Hepatocyte (in vitro differentiated cells): ENCODE data around the gene TAS2R60. TPM values are rescaled to one million over a fixed set of nuclear protein-coding genes. Genes with fewer than 3 reads are reported as not detected.

ENCODE experiments used
- DNase-seq: peaks from one replicate; pipeline ENCODE4 v3.0.0-alpha.2; 2016; ENCODE audit warnings: low spot score
- H2AFZ ChIP-seq: fragments of 200-600 bp; sonication (generic); 2 replicates; pipeline ENCODE4 v1.6.0; 2016; ENCODE audit warnings: antibody characterized with exemption, mild to moderate bottlenecking
- H3K27ac ChIP-seq: fragments of 200-600 bp; sonication (generic); 2 replicates; pipeline ENCODE4 v1.5.1; 2016; ENCODE audit warnings: mild to moderate bottlenecking
- H3K27me3 ChIP-seq: fragments of 200-600 bp; sonication (generic); 2 replicates; pipeline ENCODE4 v1.6.1; 2016
- H3K36me3 ChIP-seq: fragments of 200-600 bp; sonication (generic); replicated peaks from 2 replicates; pipeline ENCODE4 v1.5.1; 2016; ENCODE audit warnings: low read depth; ENCODE audit not compliant: insufficient read depth
- H3K4me1 ChIP-seq: fragments of 200-600 bp; sonication (generic); 2 replicates; pipeline ENCODE4 v1.5.1; 2016; ENCODE audit warnings: mild to moderate bottlenecking, moderate library complexity; ENCODE audit not compliant: insufficient read depth
- H3K4me2 ChIP-seq: fragments of 200-600 bp; sonication (generic); 2 replicates; pipeline ENCODE4 v1.6.0; 2016
- H3K4me3 ChIP-seq: fragments of 200-600 bp; sonication (generic); 2 replicates; pipeline ENCODE4 v1.5.1; 2016; ENCODE audit warnings: mild to moderate bottlenecking
- H3K79me2 ChIP-seq: fragments of 200-600 bp; sonication (generic); 2 replicates; pipeline ENCODE4 v1.6.0; 2017; ENCODE audit warnings: mild to moderate bottlenecking
- H3K9me2 ChIP-seq: fragments of 200-600 bp; sonication (generic); replicated peaks from 2 replicates; pipeline ENCODE4 v1.6.0; 2017; ENCODE audit warnings: mild to moderate bottlenecking; ENCODE audit not compliant: insufficient read depth
- H3K9me3 ChIP-seq: fragments of 200-600 bp; sonication (generic); 2 replicates; pipeline ENCODE4 v1.5.1; 2016; ENCODE audit warnings: low read depth, mild to moderate bottlenecking
- H4K20me1 ChIP-seq: fragments of 200-600 bp; sonication (generic); 2 replicates; pipeline ENCODE4 v1.6.0; 2016; ENCODE audit warnings: mild to moderate bottlenecking; ENCODE audit not compliant: insufficient read depth, poor library complexity, severe bottlenecking
- EZH2 ChIP-seq: fragments of 200-600 bp; sonication (generic); IDR thresholded peaks from 2 replicates; pipeline ENCODE4 v1.6.1; 2016; ENCODE audit warnings: antibody characterized with exemption, mild to moderate bottlenecking, borderline replicate concordance
- EZH2phosphoT487 ChIP-seq: fragments of 200-600 bp; sonication (generic); IDR thresholded peaks from one replicate; pipeline ENCODE4 v1.6.1; 2018; ENCODE audit warnings: antibody characterized with exemption, mild to moderate bottlenecking, low read depth, moderate library complexity; ENCODE audit not compliant: unreplicated experiment, severe bottlenecking
- WGBS: methylation state at CpG from one replicate; pipeline ENCODE4 v1.1.6; 2016; ENCODE audit warnings: low lambda C conversion rate; ENCODE audit errors: missing lambda C conversion rate; 5-methylcytosine and 5-hydroxymethylcytosine counted together
- polyA plus RNA-seq: library from polyadenylated mRNA; unstranded; fragments of >200 nt; fragmentation: Nextera tagmentation; extraction: Ambion mirVana; gene quantifications from 2 replicates; pipeline ENCODE4 v1.2.1, GENCODE V29; 2016
- total RNA-seq: library from RNA; depleted of rRNA; stranded (reverse); fragments of >200 nt; gene quantifications from 2 replicates; pipeline ENCODE4 v1.2.3, GENCODE V29; 2014
- TF ChIP-seq, protein P1 (sequence below): fragments of 200-600 bp; sonication (generic); IDR thresholded peaks from 2 replicates; pipeline ENCODE4 v1.5.1; 2016; ENCODE audit warnings: antibody characterized with exemption, mild to moderate bottlenecking; ENCODE audit not compliant: poor library complexity

TAS2R60 gene
- total and polyA plus RNA-seq, 2 experiments from 2014 or later = not detected

DNA sequence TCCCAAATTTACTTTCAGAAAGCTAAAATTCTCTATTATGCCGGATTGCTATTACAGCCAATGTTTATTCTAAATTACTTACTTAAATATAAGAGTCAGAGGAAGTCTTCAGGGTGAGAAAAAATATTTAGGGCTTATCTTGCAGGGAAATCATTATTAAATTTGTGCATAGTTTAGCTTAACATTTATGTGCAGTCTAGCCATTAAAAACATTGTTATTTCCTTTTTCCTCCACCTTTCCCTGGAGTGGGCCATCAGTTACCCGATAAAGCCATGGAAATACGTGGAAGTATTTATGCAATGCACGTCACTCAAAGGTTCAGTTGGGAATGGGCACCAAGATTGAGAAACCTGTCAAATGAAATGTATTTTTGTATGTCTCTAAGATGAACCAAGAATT lies 9.5 kb upstream of the TAS2R60 start:
- Histone ChIP-seq H3K9me2 (no peaks in the 10 kb centered on the region), H2AFZ (no peak overlapping the region), H3K4me1 (no peaks in the 10 kb centered on the region), H3K27me3 (no peaks in the 10 kb centered on the region), H4K20me1 (no peaks in the 10 kb centered on the region), H3K27ac (no peak overlapping the region), H3K4me3 (no peak overlapping the region), H3K9me3 (no peaks in the 10 kb centered on the region), H3K36me3 (no peaks in the 10 kb centered on the region), H3K4me2 (no peak overlapping the region), H3K79me2 (no peaks in the 10 kb centered on the region)
- TF ChIP-seq, protein P1, sequence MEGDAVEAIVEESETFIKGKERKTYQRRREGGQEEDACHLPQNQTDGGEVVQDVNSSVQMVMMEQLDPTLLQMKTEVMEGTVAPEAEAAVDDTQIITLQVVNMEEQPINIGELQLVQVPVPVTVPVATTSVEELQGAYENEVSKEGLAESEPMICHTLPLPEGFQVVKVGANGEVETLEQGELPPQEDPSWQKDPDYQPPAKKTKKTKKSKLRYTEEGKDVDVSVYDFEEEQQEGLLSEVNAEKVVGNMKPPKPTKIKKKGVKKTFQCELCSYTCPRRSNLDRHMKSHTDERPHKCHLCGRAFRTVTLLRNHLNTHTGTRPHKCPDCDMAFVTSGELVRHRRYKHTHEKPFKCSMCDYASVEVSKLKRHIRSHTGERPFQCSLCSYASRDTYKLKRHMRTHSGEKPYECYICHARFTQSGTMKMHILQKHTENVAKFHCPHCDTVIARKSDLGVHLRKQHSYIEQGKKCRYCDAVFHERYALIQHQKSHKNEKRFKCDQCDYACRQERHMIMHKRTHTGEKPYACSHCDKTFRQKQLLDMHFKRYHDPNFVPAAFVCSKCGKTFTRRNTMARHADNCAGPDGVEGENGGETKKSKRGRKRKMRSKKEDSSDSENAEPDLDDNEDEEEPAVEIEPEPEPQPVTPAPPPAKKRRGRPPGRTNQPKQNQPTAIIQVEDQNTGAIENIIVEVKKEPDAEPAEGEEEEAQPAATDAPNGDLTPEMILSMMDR = no peak
- TF ChIP-seq EZH2phosphoT487 (no peak), EZH2 (no peak)
- DNase-seq = no peak
- 88% methylated on average over 4 of the region's 4 CpGs for WGBS

DNA sequence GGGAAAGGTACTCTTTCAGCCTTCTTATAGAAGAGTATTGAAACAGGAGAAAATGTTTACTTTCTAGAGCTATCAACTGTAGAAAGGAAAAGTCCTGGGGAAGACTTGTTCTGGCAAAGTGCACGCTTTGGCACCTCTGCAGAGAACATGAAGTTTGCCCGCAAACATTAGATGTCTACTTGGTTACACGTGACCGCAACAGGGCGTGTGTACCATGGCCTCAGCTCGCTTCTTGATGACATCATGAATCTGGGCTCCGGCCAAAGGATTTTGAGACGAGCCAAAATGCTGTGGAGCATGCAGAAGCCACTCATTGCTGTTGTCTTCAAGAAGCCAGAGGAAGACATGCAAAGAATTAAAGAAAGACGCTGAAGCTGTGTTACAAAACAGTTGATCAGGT lies 8.6 kb upstream of the TAS2R60 start:
- H3K4me1 ChIP-seq = no peaks in the 10 kb centered on the region
- H3K27ac ChIP-seq = no peak overlapping the region
- no peaks in the 10 kb centered on the region for H4K20me1 ChIP-seq
- WGBS = 96% methylated on average over 9 of the region's 9 CpGs
- no peak overlapping the region for H2AFZ ChIP-seq
- no peak for DNase-seq
- H3K4me2 ChIP-seq = no peak overlapping the region
- H3K9me3 ChIP-seq = no peaks in the 10 kb centered on the region
- H3K4me3 ChIP-seq = no peak overlapping the region
- no peak for TF ChIP-seq EZH2
- TF ChIP-seq, protein P1 = no peak
- no peak for TF ChIP-seq EZH2phosphoT487
- H3K36me3 ChIP-seq = no peaks in the 10 kb centered on the region
- no peaks in the 10 kb centered on the region for H3K27me3 ChIP-seq
- H3K79me2 ChIP-seq = no peaks in the 10 kb centered on the region
- no peaks in the 10 kb centered on the region for H3K9me2 ChIP-seq

DNA sequence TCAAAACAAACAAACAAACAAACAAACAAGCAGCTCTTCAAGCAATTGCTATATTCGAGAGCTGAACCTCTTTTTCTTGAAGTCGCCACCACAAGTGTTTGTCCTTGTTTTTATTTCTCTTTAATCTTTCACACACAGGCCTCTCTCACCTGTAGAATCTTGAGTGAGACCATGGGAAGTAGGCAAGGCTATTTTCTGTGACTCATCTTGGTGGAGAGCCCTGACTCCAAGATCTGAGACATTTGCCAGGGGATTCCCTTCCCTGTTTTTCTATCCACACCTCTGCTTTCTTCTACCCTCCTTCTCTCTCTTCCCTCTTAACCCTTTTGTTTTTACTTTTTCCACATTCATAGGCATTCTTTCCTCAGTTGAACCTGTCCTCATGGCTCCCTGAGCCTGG lies 8.0 kb upstream of the TAS2R60 start:
- H3K9me2 ChIP-seq = no peaks in the 10 kb centered on the region
- no peak overlapping the region for H3K4me3 ChIP-seq
- H3K36me3 ChIP-seq = no peaks in the 10 kb centered on the region
- TF ChIP-seq, protein P1 = no peak
- TF ChIP-seq EZH2 (no peak), EZH2phosphoT487 (no peak)
- H3K9me3 ChIP-seq = no peaks in the 10 kb centered on the region
- H3K27me3 ChIP-seq = no peaks in the 10 kb centered on the region
- no peak overlapping the region for H3K27ac ChIP-seq
- H2AFZ ChIP-seq = no peak overlapping the region
- WGBS = 95% methylated on average over 2 of the region's 2 CpGs
- H3K4me2 ChIP-seq = no peak overlapping the region
- H4K20me1 ChIP-seq = no peaks in the 10 kb centered on the region
- H3K4me1 ChIP-seq = no peaks in the 10 kb centered on the region
- no peaks in the 10 kb centered on the region for H3K79me2 ChIP-seq
- DNase-seq = no peak
